ENCODE results near the gene MRPL53. TPM values are rescaled to one million over a fixed set of nuclear protein-coding genes. Genes with fewer than 3 reads are reported as not detected.
"Not testable (repeated sequence)": the region's sequence is repeated elsewhere in the genome, so short reads cannot be mapped to it uniquely, and the experiment has no call there.

The MRPL53 gene
- total RNA-seq, 1 experiment from 2014 or later, result 49.6 TPM

DNA sequence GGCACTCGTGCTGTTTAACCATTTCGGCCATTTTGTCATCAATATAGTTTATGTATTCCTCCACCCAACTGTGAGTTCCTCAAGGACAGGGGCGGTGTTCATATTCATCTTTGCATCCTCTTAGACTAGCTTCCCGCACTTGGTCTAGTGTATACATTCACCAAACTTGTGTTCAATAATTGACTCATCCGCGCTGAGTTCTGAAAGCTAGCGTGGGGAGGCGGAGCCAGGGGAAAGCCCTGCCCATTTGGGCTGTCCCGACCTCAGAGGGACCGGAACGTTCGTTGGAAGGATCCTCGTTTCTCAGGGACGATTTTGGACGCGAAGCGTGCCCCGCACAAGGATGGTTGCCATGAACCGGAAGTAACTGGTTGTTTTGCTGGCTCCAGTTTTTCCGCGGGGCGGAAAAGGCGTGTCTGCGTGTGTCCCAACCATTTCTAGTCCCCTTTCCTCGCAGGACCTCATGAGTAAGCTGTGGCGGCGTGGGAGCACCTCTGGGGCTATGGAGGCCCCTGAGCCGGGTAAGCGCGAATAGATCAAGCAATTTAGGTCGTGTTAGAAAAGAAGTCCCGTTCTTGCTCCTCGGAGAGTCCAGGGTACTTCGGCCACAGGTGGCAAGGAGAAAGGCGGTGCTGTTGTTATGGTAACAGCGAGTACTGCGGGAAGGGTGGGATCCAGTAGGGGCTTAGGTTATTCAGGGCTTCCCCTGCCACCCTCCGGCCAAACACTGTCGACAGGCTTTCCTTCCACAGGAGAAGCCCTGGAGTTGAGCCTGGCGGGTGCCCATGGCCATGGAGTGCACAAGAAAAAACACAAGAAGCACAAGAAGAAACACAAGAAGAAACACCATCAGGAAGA, 17.6 kb downstream of the MRPL53 start, which contains the start of gene INO80B:
Gene INO80B, plus strand, starts transcription at position 434 of the 858 bp plus-strand sequence. Its CDS starts 30 bp downstream, at position 464.
- DNase-seq, result peak; percentile 96 to 99
- Histone ChIP-seq H3K4me1 (peaks cover 11% of the 10 kb centered on the region), H3K27ac (peak within 1 kb of the TSS; percentile 9; the same call in 1 of the 2 replicates), H3K9me3 (replicated peaks) (no peaks in the 10 kb centered on the region), H3K36me3 (no peaks in the 10 kb centered on the region), H3K4me3 (peak within 1 kb of the TSS; percentile 64), H3K27me3 (no peaks in the 10 kb centered on the region)

DNA sequence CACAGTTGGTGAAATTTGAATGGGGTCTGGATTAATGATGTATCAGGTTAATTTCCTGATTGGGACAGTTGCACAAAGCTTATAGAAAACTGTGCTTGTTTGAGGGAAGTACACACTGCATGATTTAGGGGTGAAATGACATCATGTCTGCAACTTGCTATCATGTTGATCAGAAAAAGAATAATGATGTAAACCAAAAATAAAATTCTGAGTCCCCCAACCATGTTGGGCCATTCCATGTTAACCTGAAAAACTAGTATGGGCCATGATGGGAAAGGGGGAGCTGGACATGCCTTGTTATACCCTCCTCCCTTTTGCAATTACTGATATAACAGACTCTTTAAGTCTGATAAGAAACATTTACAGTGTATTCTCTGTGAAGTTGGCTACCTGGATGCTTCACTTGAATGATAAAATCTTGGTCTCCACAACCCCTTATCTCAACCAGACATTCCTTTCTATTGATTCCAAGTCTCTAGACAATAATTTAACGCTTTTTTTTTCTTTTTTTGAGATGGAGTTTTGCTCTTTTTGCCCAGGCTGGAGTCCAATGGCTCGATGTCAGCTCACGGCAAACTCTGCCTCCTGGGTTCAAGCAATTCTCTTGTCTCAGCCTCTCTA, 21.8 kb downstream of the MRPL53 start:
- Histone ChIP-seq H3K4me1 (peaks cover 6% of the 10 kb centered on the region; the same call in 1 of the 2 replicates), H3K27ac (no peak overlapping the region), H3K4me3 (no peak overlapping the region), H3K27me3 (0 out of 2 replicates have a peak, but pooled peaks cover 2% of the 10 kb centered on the region), H3K9me3 (replicated peaks) (no peaks in the 10 kb centered on the region), H3K36me3 (no peaks in the 10 kb centered on the region)
- no peak for DNase-seq

DNA sequence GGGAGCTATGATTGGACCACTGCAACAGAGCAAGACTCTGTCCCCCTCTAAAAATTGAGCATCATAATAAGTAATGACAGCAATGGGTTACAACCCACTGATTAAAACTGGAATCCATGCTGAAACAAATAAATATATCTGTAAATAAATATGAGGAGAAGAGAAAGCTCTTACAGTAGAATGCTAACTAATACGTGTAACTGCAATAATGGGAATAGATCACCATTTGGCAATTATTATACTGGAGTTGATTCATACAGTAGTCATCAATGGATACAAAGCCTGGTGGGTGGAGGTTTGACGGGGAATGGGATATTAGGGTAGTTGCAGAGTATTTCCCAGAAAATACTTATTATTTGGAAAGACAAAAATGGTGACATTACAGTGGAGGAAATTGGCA, 23.7 kb downstream of the MRPL53 start:
- no peak for DNase-seq
- no peaks in the 10 kb centered on the region for H3K9me3 ChIP-seq (replicated peaks)
- H3K4me3 ChIP-seq, result no peak overlapping the region
- no peak overlapping the region for H3K27ac ChIP-seq
- H3K4me1 ChIP-seq, result peaks cover 16% of the 10 kb centered on the region
- no peaks in the 10 kb centered on the region for H3K36me3 ChIP-seq
- 0 out of 2 replicates have a peak, but pooled peaks cover 2% of the 10 kb centered on the region for H3K27me3 ChIP-seq

DNA sequence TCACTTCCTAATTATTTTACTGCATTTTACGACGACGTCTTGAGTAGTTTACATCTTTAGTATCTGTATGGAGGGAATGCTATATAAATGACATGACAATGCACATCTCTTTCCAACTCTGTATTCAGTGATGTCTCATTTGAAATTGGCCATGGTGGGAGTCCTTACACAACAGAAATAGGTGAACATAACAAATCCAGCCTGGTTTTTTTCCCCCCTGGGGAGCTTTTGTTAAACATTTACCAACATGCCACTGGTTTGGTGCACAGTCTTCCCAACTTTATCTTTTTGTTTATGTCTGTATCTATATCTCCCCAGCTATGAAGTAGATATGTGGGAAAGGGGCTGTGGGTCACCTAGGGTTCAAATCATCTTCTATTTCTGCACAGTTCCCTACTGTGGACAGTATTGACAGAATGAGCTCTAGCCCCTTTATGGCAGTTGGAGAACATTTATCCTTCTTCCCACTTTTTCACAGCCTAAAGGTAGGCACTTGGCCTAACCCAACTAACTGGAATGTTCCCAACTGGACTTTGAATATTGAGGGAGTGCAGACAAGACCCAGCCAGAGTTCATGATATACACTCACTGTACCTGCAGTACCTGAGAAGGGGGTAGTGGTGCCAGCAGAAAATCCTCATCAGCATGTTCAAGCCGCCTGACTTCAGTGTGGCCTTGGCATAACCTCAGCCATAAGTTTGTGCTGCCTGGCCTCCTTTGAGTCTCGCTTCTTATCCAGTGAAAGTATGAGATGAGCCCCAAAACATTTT, 25.1 kb downstream of the MRPL53 start:
- H3K4me1 ChIP-seq, result peaks cover 12% of the 10 kb centered on the region
- DNase-seq, result no peak
- H3K27me3 ChIP-seq, result 0 out of 2 replicates have a peak, but pooled peaks cover 2% of the 10 kb centered on the region
- no peak overlapping the region for H3K27ac ChIP-seq
- H3K36me3 ChIP-seq, result no peaks in the 10 kb centered on the region
- H3K4me3 ChIP-seq, result no peak overlapping the region
- H3K9me3 ChIP-seq (replicated peaks), result no peaks in the 10 kb centered on the region

DNA sequence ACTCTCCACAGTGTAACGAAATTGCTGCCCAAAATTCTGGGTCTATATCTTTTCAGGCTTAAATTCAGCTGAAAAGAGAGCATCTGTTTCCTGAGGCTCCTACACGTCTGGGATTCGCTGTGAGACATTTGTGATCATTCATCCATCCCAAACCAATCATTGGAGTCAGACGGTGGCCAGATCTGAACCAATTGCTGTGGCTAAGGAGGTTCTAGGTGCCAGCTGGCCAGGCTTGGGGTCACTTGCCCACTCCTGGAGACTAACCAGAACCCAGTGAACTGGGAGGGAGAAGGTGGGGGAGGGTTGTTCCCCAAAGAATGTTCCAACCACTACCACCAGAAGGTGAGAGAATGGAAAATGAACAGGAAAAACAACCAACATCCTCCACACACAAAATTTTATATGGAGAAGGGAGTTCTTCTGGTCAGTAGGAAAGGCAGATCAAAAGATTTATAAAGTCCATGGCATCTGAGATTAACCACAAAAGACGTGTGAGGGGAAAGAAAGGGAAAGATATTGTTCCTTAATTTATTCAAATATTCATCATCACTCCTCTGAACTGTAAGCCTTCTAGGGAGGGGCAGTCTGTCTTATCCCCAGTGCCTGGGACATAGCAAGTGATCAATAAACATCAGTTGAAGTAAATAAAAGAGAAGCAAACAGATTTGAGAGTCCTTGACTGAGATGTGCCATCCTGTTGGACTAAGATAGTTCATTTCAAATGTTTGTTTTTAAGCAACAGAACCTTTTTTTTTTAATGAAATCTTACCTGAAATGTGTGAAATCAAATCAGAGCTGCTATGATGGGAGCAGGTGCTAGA, 27.8 kb downstream of the MRPL53 start:
- Histone ChIP-seq H3K27ac (no peak overlapping the region), H3K4me1 (peaks cover 17% of the 10 kb centered on the region), H3K4me3 (no peak overlapping the region), H3K36me3 (no peaks in the 10 kb centered on the region), H3K27me3 (0 out of 2 replicates have a peak, but pooled peaks cover 2% of the 10 kb centered on the region), H3K9me3 (replicated peaks) (no peaks in the 10 kb centered on the region)
- no peak for DNase-seq

DNA sequence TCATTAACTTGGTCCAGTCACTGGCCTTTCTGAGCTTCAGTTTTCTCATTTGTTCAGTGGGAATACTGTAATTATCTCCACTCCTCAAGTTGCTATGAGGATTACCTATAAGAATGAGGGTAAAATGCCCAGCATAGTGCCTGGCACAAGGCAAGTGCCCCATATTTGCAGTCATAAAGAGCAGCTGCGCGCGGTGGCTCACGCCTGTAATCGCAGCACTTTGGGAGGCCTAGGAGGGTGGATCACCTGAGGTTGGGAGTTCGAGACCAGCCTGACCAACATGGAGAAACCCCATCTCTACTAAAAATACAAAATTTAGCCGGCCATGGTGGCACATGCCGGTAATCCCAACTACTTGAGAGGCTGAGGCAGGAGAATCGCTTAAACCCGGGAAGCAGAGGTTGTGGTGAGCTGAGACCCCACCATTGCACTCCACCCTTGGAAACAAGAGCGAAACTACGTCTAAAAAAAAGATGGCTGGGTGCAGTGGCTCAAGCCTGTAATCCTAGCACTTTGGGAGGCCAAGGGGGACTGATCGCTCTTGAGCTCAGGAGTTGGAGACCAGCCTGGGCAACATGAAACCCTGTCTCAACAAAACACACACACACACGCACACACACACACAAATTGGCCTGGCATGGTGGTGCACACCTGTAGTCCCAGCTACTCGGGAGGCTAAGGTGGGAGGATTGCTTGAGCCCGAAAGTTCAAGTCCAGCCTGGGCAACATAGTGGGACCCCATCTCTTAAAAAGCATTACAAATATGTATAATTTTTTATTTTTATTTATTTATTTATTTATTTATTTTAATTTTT, 29.8 kb downstream of the MRPL53 start:
- DNase-seq; H3K27ac ChIP-seq; H3K4me3 ChIP-seq; H3K9me3 ChIP-seq (replicated peaks); H3K36me3 ChIP-seq; H3K27me3 ChIP-seq: not testable (repeated sequence)
- H3K4me1 ChIP-seq, result peaks cover 31% of the 10 kb centered on the region

DNA sequence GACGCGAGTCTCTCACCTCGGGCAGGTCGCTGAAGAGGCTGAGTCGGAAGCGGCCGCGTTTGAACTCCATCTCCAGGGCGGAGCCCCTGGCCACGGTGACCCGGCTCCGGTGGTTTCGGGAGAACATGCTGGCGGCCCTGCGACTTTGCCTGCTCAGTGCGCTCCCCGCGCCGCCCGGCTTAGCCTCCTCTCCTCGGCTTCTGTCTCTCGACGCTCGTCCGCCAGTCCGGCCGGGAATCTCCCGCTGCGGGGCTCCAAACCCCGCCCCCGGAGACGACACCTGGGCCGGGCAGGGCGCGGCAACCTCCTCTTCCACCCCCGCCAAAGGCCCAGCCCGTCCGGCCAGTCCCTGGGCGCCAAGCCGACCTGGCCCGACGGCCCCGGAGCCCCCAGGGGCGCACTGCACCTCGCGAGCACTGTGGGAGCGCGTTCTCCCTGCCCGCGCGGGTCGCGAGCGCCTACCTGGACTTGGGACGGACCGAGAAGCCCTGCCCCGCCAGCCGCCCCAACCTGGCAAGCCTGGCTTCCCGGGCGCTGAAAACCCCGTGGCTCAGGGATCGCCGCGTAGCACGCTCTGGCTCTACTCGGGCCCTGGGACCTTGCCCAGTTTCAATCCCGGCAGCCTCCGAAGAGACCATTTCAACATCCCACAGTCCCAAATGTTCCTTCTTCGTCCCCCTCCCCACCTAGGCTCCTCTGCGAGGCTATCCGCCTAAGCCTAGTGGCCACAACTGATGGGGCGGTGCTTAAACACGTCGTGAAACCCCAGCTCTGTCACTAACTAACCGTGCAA, 30.6 kb downstream of the MRPL53 start, which contains the start of gene RTKN:
Gene RTKN, minus strand, starts transcription at position 248 of the 793 bp plus-strand sequence. Its CDS starts 121 bp downstream, at position 127.
- no peaks in the 10 kb centered on the region for H3K9me3 ChIP-seq (replicated peaks)
- peak within 1 kb of the TSS; percentile 100 for H3K27ac ChIP-seq
- no peaks in the 10 kb centered on the region for H3K27me3 ChIP-seq
- H3K4me1 ChIP-seq, result peaks cover 39% of the 10 kb centered on the region
- H3K4me3 ChIP-seq, result peak within 1 kb of the TSS; percentile 68
- DNase-seq, result no peak
- H3K36me3 ChIP-seq, result no peaks in the 10 kb centered on the region; the same call in 1 of the 2 replicates

DNA sequence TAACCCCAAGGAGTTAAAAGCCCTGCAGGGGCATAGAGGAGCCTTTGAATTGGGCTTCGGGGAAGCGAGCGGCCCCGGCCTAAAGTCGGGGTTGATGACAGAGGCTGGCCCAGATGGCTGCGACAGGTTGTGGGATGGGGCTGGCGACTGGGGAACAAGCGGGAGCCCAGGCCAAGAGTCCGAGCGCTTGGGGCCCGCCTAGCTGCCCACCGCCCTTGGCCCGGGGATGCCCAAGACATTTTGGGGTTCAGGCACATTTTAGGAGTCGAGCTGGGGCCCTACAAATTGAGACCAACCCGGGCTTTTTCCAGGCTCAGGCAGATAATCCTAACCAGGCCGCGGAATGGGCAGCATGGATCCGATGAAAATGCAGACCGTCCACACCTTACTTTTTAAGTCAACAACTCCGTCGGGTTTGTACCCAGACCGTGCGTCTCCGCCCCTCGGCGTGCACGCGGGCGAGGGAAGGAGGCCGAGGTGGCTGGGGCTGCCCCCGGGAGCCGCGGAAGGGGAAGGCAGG, 31.2 kb downstream of the MRPL53 start:
- Histone ChIP-seq H3K4me1 (peaks cover 40% of the 10 kb centered on the region), H3K36me3 (no peaks in the 10 kb centered on the region; the same call in 1 of the 2 replicates), H3K9me3 (replicated peaks) (no peaks in the 10 kb centered on the region), H3K4me3 (peak overlapping the region; percentile 68), H3K27ac (peak overlapping the region; percentile 100), H3K27me3 (no peaks in the 10 kb centered on the region)
- no peak for DNase-seq

DNA sequence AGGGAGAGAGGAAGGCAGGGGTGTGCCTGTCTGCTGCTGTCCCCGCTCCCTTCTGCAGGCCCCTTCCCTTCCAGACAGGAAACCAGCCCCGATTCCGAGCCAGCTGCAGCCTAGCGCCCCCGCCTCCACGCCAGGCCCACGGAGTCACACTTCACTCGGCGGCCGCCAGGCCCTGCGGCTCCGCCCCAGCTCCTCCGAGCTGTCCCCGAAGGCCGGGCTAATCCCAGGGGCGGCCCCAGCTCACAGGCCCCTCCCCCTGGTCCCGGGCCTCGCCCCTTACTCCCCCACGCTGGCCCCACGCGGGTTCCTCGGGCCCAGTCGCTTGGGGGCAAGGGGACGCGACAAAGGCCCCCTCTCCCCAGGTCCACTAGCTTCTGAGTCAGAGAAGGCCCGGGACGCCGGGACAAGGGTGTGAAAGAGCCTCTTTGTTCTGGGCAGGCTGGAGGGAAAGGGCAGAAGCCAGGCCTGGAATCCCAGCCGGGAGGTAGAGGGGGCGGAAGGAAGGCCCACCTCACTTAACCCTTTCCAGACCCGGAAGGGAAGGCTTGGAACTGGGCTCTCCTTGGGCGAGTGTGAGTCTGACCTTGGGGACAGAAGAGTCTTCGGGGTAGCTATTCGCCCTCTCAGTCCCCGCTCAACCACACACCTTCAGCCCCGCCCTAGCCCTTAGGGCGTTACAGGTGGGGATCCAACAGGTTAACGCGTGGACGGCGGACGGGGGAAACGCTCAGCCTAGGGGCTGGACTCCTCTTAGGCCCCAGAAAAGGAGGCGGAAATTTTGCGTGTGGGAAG, 31.9 kb downstream of the MRPL53 start:
- Histone ChIP-seq H3K27me3 (no peaks in the 10 kb centered on the region), H3K4me3 (peak overlapping the region; percentile 68), H3K9me3 (replicated peaks) (no peaks in the 10 kb centered on the region), H3K27ac (peak overlapping the region; percentile 100), H3K36me3 (peaks cover under 1% of the 10 kb centered on the region; the same call in 1 of the 2 replicates), H3K4me1 (peaks cover 40% of the 10 kb centered on the region)
- DNase-seq, result peak; percentile 97

DNA sequence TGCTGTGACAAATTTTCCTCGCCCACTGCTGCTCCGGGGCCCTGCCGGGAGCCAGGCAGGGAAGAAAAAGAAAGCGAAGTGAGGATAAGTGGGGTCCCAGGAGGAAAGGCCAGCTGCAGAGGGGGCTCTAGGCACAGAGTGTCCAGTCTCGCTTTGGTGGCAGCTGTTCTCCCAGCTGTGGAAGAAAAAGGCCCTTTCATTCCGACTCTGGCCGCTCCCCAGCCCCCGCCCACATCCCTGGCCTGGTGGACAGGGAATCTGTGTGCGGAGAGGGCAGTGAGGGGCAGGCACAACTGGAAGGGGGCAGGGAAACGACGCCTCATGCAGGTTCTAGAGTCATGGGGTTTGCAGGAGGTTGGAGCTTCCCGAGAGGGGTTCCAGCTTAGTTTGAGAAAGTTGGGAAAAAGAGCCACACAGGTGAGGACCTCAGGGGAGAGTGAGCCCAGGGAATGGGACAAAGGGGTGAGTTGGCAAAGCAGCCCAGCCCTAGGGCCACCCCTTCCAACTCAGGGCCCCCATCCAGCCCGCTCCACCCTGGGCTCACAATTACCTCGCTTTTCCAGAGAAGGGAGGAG, 32.6 kb downstream of the MRPL53 start:
- peak overlapping the region; percentile 100 for H3K27ac ChIP-seq
- DNase-seq, result peak; percentile 99
- H3K9me3 ChIP-seq (replicated peaks), result no peaks in the 10 kb centered on the region
- H3K4me1 ChIP-seq, result peaks cover 40% of the 10 kb centered on the region
- no peaks in the 10 kb centered on the region for H3K27me3 ChIP-seq
- H3K36me3 ChIP-seq, result peaks cover 3% of the 10 kb centered on the region; the same call in 1 of the 2 replicates
- H3K4me3 ChIP-seq, result peak overlapping the region; percentile 68

DNA sequence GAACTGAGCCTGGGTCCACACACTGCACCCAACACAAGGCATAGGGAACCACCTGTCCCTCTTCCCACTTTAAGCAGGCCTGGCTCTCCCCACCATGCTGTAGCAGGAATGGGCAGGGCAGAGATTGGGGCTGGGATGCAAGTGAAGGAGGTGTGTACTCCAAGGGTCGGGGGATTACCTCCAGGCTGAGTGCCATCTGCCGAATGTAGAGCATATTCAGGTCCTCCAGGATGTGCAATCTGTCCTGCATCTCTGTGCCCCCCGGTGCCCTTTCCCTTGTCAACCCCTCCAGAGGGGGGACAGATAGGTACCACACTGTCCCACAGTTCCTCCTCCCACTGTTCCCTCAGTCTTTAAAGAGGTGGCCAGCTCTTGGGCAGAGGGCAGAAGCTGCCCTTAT, 33.1 kb downstream of the MRPL53 start:
- peaks cover 36% of the 10 kb centered on the region for H3K4me1 ChIP-seq
- peak overlapping the region; percentile 100 for H3K27ac ChIP-seq

More for the DNA sequence above, 33.1 kb downstream of the MRPL53 start:
- H3K27me3 ChIP-seq, result no peaks in the 10 kb centered on the region
- peak in 1 of 2 experiments; percentile 53 for DNase-seq
- no peaks in the 10 kb centered on the region for H3K9me3 ChIP-seq (replicated peaks)
- H3K36me3 ChIP-seq, result peaks cover 3% of the 10 kb centered on the region; the same call in 1 of the 2 replicates
- peak overlapping the region; percentile 68 for H3K4me3 ChIP-seq
